Kidney (tissue), 14 donors: ENCODE results near the gene BCAS3. TPM values are rescaled to one million over a fixed set of nuclear protein-coding genes. Genes with fewer than 3 reads are reported as not detected.

Experiments
- DNase-seq, 5 donors: peaks; one replicate each; pipeline ENCODE4 v3.0.0-alpha.2; 2013 to 2020
- FAIRE-seq: peaks from 2 replicates; lab custom pipeline; 2012; peaks lifted over from hg19 to GRCh38; lab: Jason Lieb, UNC
- H3K27ac ChIP-seq, 2 donors: one replicate each; pipeline ENCODE4 v1.7.0; 2013; ENCODE audit warnings: low read depth in 2 of 2, low read length in 2 of 2, inconsistent platforms in 1 of 2
- H3K27me3 ChIP-seq: one replicate; pipeline ENCODE4 v1.7.1; 2013; ENCODE audit warnings: low read length, inconsistent platforms; ENCODE audit not compliant: control insufficient read depth, insufficient read depth
- H3K36me3 ChIP-seq, 3 donors: one replicate each; pipeline versions ENCODE4 v1.7.0 to v1.7.1; 2013; ENCODE audit warnings: low read length in 3 of 3, control low read depth in 1 of 3, inconsistent platforms in 1 of 3; ENCODE audit not compliant: insufficient read depth in 3 of 3, control insufficient read depth in 2 of 3
- H3K4me1 ChIP-seq, 3 donors: one replicate each; pipeline versions ENCODE4 v1.7.0 to v1.7.1; 2013; ENCODE audit warnings: low read length in 3 of 3, inconsistent platforms in 1 of 3, low read depth in 1 of 3; ENCODE audit not compliant: control insufficient read depth in 2 of 3, insufficient read depth in 2 of 3
- H3K4me3 ChIP-seq, 3 donors: one replicate each; pipeline versions ENCODE4 v1.7.0 to v1.8.1; 2013; ENCODE audit warnings: low read length in 3 of 3, control low read depth in 1 of 3, inconsistent platforms in 1 of 3
- H3K9ac ChIP-seq, 3 donors: one replicate each; pipeline versions ENCODE4 v1.7.0 to v1.7.1; 2013; ENCODE audit warnings: low read length in 3 of 3, control low read depth in 1 of 3, inconsistent platforms in 1 of 3
- H3K9me3 ChIP-seq, 3 donors: one replicate each; pipeline versions ENCODE4 v1.7.0 to v1.7.1; 2013; ENCODE audit warnings: low read length in 3 of 3, control low read depth in 1 of 3, inconsistent platforms in 1 of 3; ENCODE audit not compliant: control insufficient read depth in 2 of 3, insufficient read depth in 1 of 3
- CTCF ChIP-seq: IDR thresholded peaks from 3 replicates; pipeline ENCODE4 v1.5.1; 2012; ENCODE audit warnings: mild to moderate bottlenecking, moderate library complexity, borderline replicate concordance; ENCODE audit not compliant: insufficient read depth; ENCODE audit errors: extremely low read depth
- intact Hi-C: fragments of 100-400 bp; cut with DNase I; formaldehyde crosslinking; loops from one replicate; pipeline ENCODE4 v1.11.1; 2022
- polyA plus RNA-seq: library from polyadenylated mRNA; stranded (reverse); fragments of 350-450 nt; fragmentation: Illumina TruSeq; extraction: RNeasy Lipid Tissue Mini Kit (QIAGEN cat#74804); gene quantifications from one replicate; pipeline ENCODE4 v1.2.3, GENCODE V29; 2014; ENCODE audit warnings: low read depth, low replicate concordance; ENCODE audit not compliant: insufficient read depth
- total RNA-seq: library from RNA; stranded (reverse); fragmentation: NEBNext Ultra II Directional; extraction: Animal tissue kit (Norgen Biotek cat#: 25700); gene quantifications from one replicate; pipeline ENCODE4 v1.2.1, GENCODE V29; 2021
- donor health status: control.
- donor health status: control.
- donor health status: control.
- donor health status: control.
- donor health status: control.
- donor health status: DM: yes; HTN: yes; CAD: no.
- donor health status: Normal renal cell carcinoma (clear cell type).

Gene BCAS3
- total and polyA plus RNA-seq, 2 donors from 2014 or later: 18.3 to 44.1 TPM

GRCh38 chr17:61328351-61328750 is 650.7 kb downstream of the BCAS3 start:
- intact Hi-C loops: no loop called here
- no peaks in the 10 kb centered on the region for H3K27me3 ChIP-seq
- no peak for TF ChIP-seq CTCF
- no peak overlapping the region for H3K9ac ChIP-seq
- no peaks in the 10 kb centered on the region for H3K36me3 ChIP-seq
- H3K9me3 ChIP-seq: no peaks in the 10 kb centered on the region
- H3K4me3 ChIP-seq: no peak overlapping the region
- H3K27ac ChIP-seq: no peak overlapping the region
- DNase-seq (no peak), FAIRE-seq (no peak)
- H3K4me1 ChIP-seq: peaks cover 0 to 20% (median 2%) of the 10 kb centered on the region in 3 donors

- Histone ChIP-seq H3K27ac (peak overlapping the region in 1 of 2 donors; percentile 20), H3K4me3 (no peak overlapping the region), H3K9me3 (no peaks in the 10 kb centered on the region), H3K9ac (no peak overlapping the region), H3K36me3 (no peaks in the 10 kb centered on the region), H3K4me1 (peaks cover 0 to 13% (median 0%) of the 10 kb centered on the region in 3 donors), H3K27me3 (no peaks in the 10 kb centered on the region)
- intact Hi-C loops: no loop called here
- no peak for FAIRE-seq
- TF ChIP-seq CTCF: no peak
- DNase-seq: no peak
Measured at GRCh38 chr17:61330174-61331150, 652.8 kb downstream of the BCAS3 start.

- H3K27me3 ChIP-seq: no peaks in the 10 kb centered on the region
- peak overlapping the region in 1 of 2 donors; percentile 20 for H3K27ac ChIP-seq
- no peaks in the 10 kb centered on the region for H3K9me3 ChIP-seq
- H3K9ac ChIP-seq: no peak overlapping the region
- no peak for DNase-seq
- peaks cover 0 to 13% (median 2%) of the 10 kb centered on the region in 3 donors for H3K4me1 ChIP-seq
- H3K36me3 ChIP-seq: no peaks in the 10 kb centered on the region
- no peak for TF ChIP-seq CTCF
- FAIRE-seq: no peak
- H3K4me3 ChIP-seq: no peak overlapping the region
- intact Hi-C loops: no loop called here
Measured at GRCh38 chr17:61331178-61331577, 653.5 kb downstream of the BCAS3 start.
